HCT116 (cell line): Measurements from ENCODE around the gene GPX7. TPM values are rescaled to one million over a fixed set of nuclear protein-coding genes. Genes with fewer than 3 reads are reported as not detected.

Experiments
- ATAC-seq: fragments of 200-7000 bp; cut with Tn5 transposase; 2 replicates; pipeline ENCODE4 v1.9.1; 2020; ENCODE audit warnings: mild to moderate bottlenecking, moderate library complexity
- BruUV-seq: library from RNA; stranded (reverse); fragments of 400-500 nt; replicated peaks from 2 replicates; lab custom pipeline; 2021; lab: Mats Ljungman, UMichigan
- CTCF ChIA-PET: fragments of 300-600 bp; sonication (Branson Sonifier 250); formaldehyde crosslinking; loops from one replicate; lab custom pipeline; 2021; ENCODE audit warnings: antibody characterized with exemption; lab: Charles Lee
- POLR2A ChIA-PET: fragments of 300-600, 350-600 bp; sonication (Branson Sonifier 250); formaldehyde crosslinking; loops from one replicate; lab custom pipeline; 2021; ENCODE audit warnings: antibody characterized with exemption; lab: Charles Lee
- RAD21 ChIA-PET, 2 experiments: fragments of 300-600 bp; sonication (Branson Sonifier 250); formaldehyde crosslinking; loops; one replicate each; lab custom pipeline; 2023; ENCODE audit warnings: low total read pairs in 2 of 2; ENCODE audit not compliant: uncharacterized antibody in 2 of 2, unreplicated experiment in 2 of 2, low non-redundant PET in 1 of 2; lab: Charles Lee
- DNase-seq: peaks from one replicate; pipeline ENCODE4 v3.0.0-alpha.2; 2010; ENCODE audit warnings: low read depth, low spot score
- H2AFZ ChIP-seq: fragments of 200-600 bp; shearing (Covaris generic), sonication (generic); 2 replicates; pipeline ENCODE4 v1.6.1; 2017; ENCODE audit warnings: low read depth, mixed run types, mixed read lengths, antibody characterized with exemption, low read length; ENCODE audit not compliant: poor library complexity, severe bottlenecking
- H3K27ac ChIP-seq: 2 replicates; pipeline ENCODE4 v1.5.1; 2012; ENCODE audit warnings: low read depth, low read length
- H3K27me3 ChIP-seq: fragments of 200-600 bp; sonication (generic); 2 replicates; pipeline ENCODE4 v1.6.1; 2016; ENCODE audit warnings: mixed run types, low read length, mixed read lengths; ENCODE audit not compliant: insufficient read depth
- H3K36me3 ChIP-seq, 2 experiments: fragments of 200-500 bp in 1 of 2; fragments of 200-600 bp in 1 of 2; sonication (Bioruptor generic) in 1 of 2; sonication (generic) in 1 of 2; 2 replicates each; pipeline versions ENCODE4 v1.5.1 to v1.6.1; 2014 to 2016; ENCODE audit warnings: low read length in 2 of 2, inconsistent platforms in 1 of 2, mixed read lengths in 1 of 2, mixed run types in 1 of 2; ENCODE audit not compliant: insufficient read depth in 2 of 2, control insufficient read depth in 1 of 2
- H3K4me1 ChIP-seq, 2 experiments: fragments of 200-600 bp in 1 of 2; sonication (generic) in 1 of 2; 2 replicates each; pipeline versions ENCODE4 v1.5.1 to v1.6.1; 2012 to 2017; ENCODE audit warnings: low read length in 2 of 2, inconsistent platforms in 1 of 2, mild to moderate bottlenecking in 1 of 2, mixed read lengths in 1 of 2, mixed run types in 1 of 2, moderate library complexity in 1 of 2; ENCODE audit not compliant: insufficient read depth in 2 of 2, control insufficient read depth in 1 of 2
- H3K4me2 ChIP-seq: fragments of 200-600 bp; sonication (generic); 2 replicates; pipeline ENCODE4 v1.6.1; 2017; ENCODE audit warnings: mixed run types, low read length, mixed read lengths
- H3K4me3 ChIP-seq, 2 experiments: fragments of 200-600 bp in 1 of 2; sonication (generic) in 1 of 2; replicated peaks in 1 of 2; 2 replicates each; pipeline ENCODE4 v1.5.1; 2011 to 2016; ENCODE audit warnings: low read length in 2 of 2, control low read depth in 1 of 2, low read depth in 1 of 2, mild to moderate bottlenecking in 1 of 2, mixed read lengths in 1 of 2, mixed run types in 1 of 2
- H3K79me2 ChIP-seq: fragments of 200-600 bp; sonication (generic); 2 replicates; pipeline ENCODE4 v1.6.1; 2017; ENCODE audit warnings: mild to moderate bottlenecking, mixed run types, low read length, moderate library complexity, mixed read lengths; ENCODE audit not compliant: insufficient read depth
- H3K9ac ChIP-seq: fragments of 200-600 bp; sonication (generic); 2 replicates; pipeline ENCODE4 v1.6.1; 2016; ENCODE audit warnings: low read length, mixed read lengths
- H3K9me2 ChIP-seq: fragments of 200-600 bp; sonication (generic), shearing (Covaris generic); 2 replicates; pipeline ENCODE4 v1.6.1; 2017; ENCODE audit warnings: mixed run types, mild to moderate bottlenecking, moderate library complexity; ENCODE audit not compliant: insufficient read depth
- H3K9me3 ChIP-seq, 2 experiments: fragments of 200-500 bp in 1 of 2; fragments of 200-600 bp in 1 of 2; sonication (Bioruptor generic) in 1 of 2; sonication (generic) in 1 of 2; 2 replicates each; pipeline ENCODE4 v1.6.1; 2014 to 2017; ENCODE audit warnings: low read length in 2 of 2, mixed read lengths in 2 of 2, inconsistent platforms in 1 of 2, low read depth in 1 of 2, mild to moderate bottlenecking in 1 of 2, mixed run types in 1 of 2, moderate library complexity in 1 of 2; ENCODE audit not compliant: control insufficient read depth in 1 of 2, insufficient read depth in 1 of 2
- H4K20me1 ChIP-seq: fragments of 200-600 bp; sonication (generic), shearing (Covaris generic); 2 replicates; pipeline ENCODE4 v1.6.1; 2017; ENCODE audit warnings: mixed run types, mild to moderate bottlenecking, moderate library complexity; ENCODE audit not compliant: insufficient read depth
- ATF3 ChIP-seq: IDR thresholded peaks from 2 replicates; pipeline ENCODE4 v1.6.1; 2012
- CEBPB ChIP-seq: IDR thresholded peaks from 2 replicates; pipeline ENCODE4 v1.6.1; 2012; ENCODE audit warnings: low read depth
- CTCF ChIP-seq, 3 experiments: fragments of 200-600 bp in 1 of 3; sonication (generic) in 1 of 3; IDR thresholded peaks in 2 of 3; conservative IDR thresholded peaks in 1 of 3; 2 replicates each; pipeline ENCODE4 v1.5.1; 2012 to 2017; ENCODE audit warnings: low read depth in 2 of 3, low read length in 2 of 3, antibody characterized with exemption in 1 of 3, borderline replicate concordance in 1 of 3, control low read depth in 1 of 3, mild to moderate bottlenecking in 1 of 3, mixed read lengths in 1 of 3, mixed run types in 1 of 3, moderate library complexity in 1 of 3; ENCODE audit not compliant: insufficient read depth in 1 of 3
- EGR1 ChIP-seq: IDR thresholded peaks from 2 replicates; pipeline ENCODE4 v1.6.1; 2012; ENCODE audit warnings: low read depth
- ELF1 ChIP-seq: IDR thresholded peaks from 2 replicates; pipeline ENCODE4 v1.6.1; 2012; ENCODE audit warnings: low read depth, borderline replicate concordance
- EZH2 ChIP-seq: fragments of 200-600 bp; sonication (generic); IDR thresholded peaks from 2 replicates; pipeline ENCODE4 v1.6.1; 2017; ENCODE audit warnings: antibody characterized with exemption, mixed run types
- EZH2phosphoT487 ChIP-seq: fragments of 200-600 bp; IDR thresholded peaks from 2 replicates; pipeline ENCODE4 v1.6.1; 2018; ENCODE audit warnings: antibody characterized with exemption, borderline replicate concordance
- FOSL1 ChIP-seq: IDR thresholded peaks from 2 replicates; pipeline ENCODE4 v1.6.1; 2012; ENCODE audit warnings: low read depth
- POLR2AphosphoS5 ChIP-seq: IDR thresholded peaks from 2 replicates; pipeline ENCODE4 v1.6.1; 2011; ENCODE audit warnings: mild to moderate bottlenecking, low read depth, low read length, moderate library complexity
- SIN3A ChIP-seq: IDR thresholded peaks from 2 replicates; pipeline ENCODE4 v1.6.1; 2012; ENCODE audit warnings: low read depth
- SRF ChIP-seq: IDR thresholded peaks from 2 replicates; pipeline ENCODE4 v1.6.1; 2012; ENCODE audit warnings: low read depth
- YY1 ChIP-seq: IDR thresholded peaks from 2 replicates; pipeline ENCODE4 v1.6.1; 2011; ENCODE audit warnings: low read length, low read depth, moderate library complexity, mild to moderate bottlenecking; ENCODE audit not compliant: insufficient replicate concordance; ENCODE audit errors: extremely low read depth
- ZBTB33 ChIP-seq: IDR thresholded peaks from 2 replicates; pipeline ENCODE4 v1.6.1; 2011; ENCODE audit warnings: mild to moderate bottlenecking, low read length, moderate library complexity; ENCODE audit not compliant: insufficient replicate concordance; ENCODE audit errors: extremely low read depth
- ZFX ChIP-seq: fragments of 450-650 bp; IDR thresholded peaks from 2 replicates; pipeline ENCODE4 v1.6.1; 2017
- ZNF274 ChIP-seq: fragments of 200-500 bp; sonication (Bioruptor generic); IDR thresholded peaks from 2 replicates; pipeline ENCODE4 v1.6.1; 2014; ENCODE audit warnings: mild to moderate bottlenecking, low read depth, low read length, inconsistent platforms
- intact Hi-C: fragments of 100-400 bp; cut with micrococcal nuclease; formaldehyde crosslinking; loops from 2 replicates; pipeline ENCODE4 v1.10.0; 2022
- total RNA-seq: library from RNA; stranded (reverse); gene quantifications from one replicate; pipeline ENCODE4 v1.2.1, GENCODE V29; 2021; ENCODE audit not compliant: unreplicated experiment

Gene GPX7
- total RNA-seq, 1 experiment from 2014 or later: not detected

- RAD21 ChIA-PET: no interaction called here
Observed at GRCh38 chr1:52614671-52615070, 12.5 kb downstream of the GPX7 start.

More at GRCh38 chr1:52614671-52615070, 12.5 kb downstream of the GPX7 start:
- Histone ChIP-seq H3K36me3 (no peaks in the 10 kb centered on the region), H3K79me2 (no peaks in the 10 kb centered on the region), H3K4me3 (no peak overlapping the region), H3K4me1 (no peaks in the 10 kb centered on the region), H3K9ac (no peak overlapping the region), H2AFZ (no peak overlapping the region), H3K9me3 (no peaks in the 10 kb centered on the region), H3K27me3 (peaks cover 4% of the 10 kb centered on the region; the same call in 1 of the 2 replicates), H3K27ac (no peak overlapping the region), H3K4me2 (no peak overlapping the region), H3K9me2 (no peaks in the 10 kb centered on the region), H4K20me1 (no peaks in the 10 kb centered on the region)
- DNase-seq (no peak), ATAC-seq (no peak)
- intact Hi-C loops: no loop called here
- TF ChIP-seq CTCF (IDR thresholded peaks at IDR 0.05 in 2 of 3, conservative IDR thresholded peaks at IDR 0.05 in 1 of 3; ENCODE audit: borderline replicate concordance in 1 of 3, insufficient read depth in 1 of 3, low read depth in 2 of 3, low read length in 2 of 3): no peak
- no peak for TF ChIP-seq CEBPB
- TF ChIP-seq EZH2: no peak
- no peak for TF ChIP-seq FOSL1
- no peak for TF ChIP-seq YY1
- TF ChIP-seq ZBTB33: no peak
- TF ChIP-seq ATF3: no peak
- no peak for TF ChIP-seq SIN3A
- TF ChIP-seq EGR1: no peak
- TF ChIP-seq ELF1: no peak
- no peak for TF ChIP-seq EZH2phosphoT487
- TF ChIP-seq ZNF274: no peak
- TF ChIP-seq ZFX: no peak
- no peak for TF ChIP-seq POLR2AphosphoS5
- no peak for TF ChIP-seq SRF
- POLR2A ChIA-PET: no interaction called here
- BruUV-seq: no TSS peak
- CTCF ChIA-PET: no interaction called here
